Keratinocyte (primary cell): ENCODE measurements around the gene FCSK.

Experiments
- CTCF ChIP-seq, 3 experiments: IDR thresholded peaks in 1 of 3; conservative IDR thresholded peaks in 1 of 3; optimal IDR thresholded peaks in 1 of 3; 2 replicates in 2 of 3; 3 replicates in 1 of 3; pipeline versions ENCODE3 to v1.5.1; 2011; ENCODE audit warnings: low read length in 3 of 3, mild to moderate bottlenecking in 3 of 3, moderate library complexity in 2 of 3, control low read depth in 1 of 3, inconsistent platforms in 1 of 3; ENCODE audit not compliant: insufficient read depth in 2 of 3; ENCODE audit errors: extremely low read depth in 1 of 3
- EZH2 ChIP-seq: IDR thresholded peaks from one replicate; pipeline ENCODE4 v1.6.1; 2012; ENCODE audit warnings: inconsistent platforms, mild to moderate bottlenecking, low read length, moderate library complexity

GRCh38 chr16:70472786-70473433 is 18.5 kb downstream of the FCSK start:
- no peak for TF ChIP-seq CTCF (optimal IDR thresholded peaks at IDR 0.05 in 1 of 3, IDR thresholded peaks at IDR 0.05 in 1 of 3, conservative IDR thresholded peaks at IDR 0.05 in 1 of 3; ENCODE audit: extremely low read depth in 1 of 3, insufficient read depth in 2 of 3, low read length in 3 of 3)
- TF ChIP-seq EZH2, result no peak
